Endothelial cell of hepatic sinusoid (primary cell): ENCODE results near the gene PRDM15.

Source experiments
- in situ Hi-C: cut with HindIII; loops from 2 replicates; pipeline ENCODE4 v1.10.0; 2017; ENCODE audit warnings: low sequenced_read_pairs

The PRDM15 gene

GRCh38 chr21:41845310-41846032, 33.7 kb downstream of the PRDM15 start:
- in situ Hi-C loops, result no loop called here

GRCh38 chr21:41843584-41843983, 35.6 kb downstream of the PRDM15 start:
- in situ Hi-C loops, result no loop called here

GRCh38 chr21:41840880-41841279, 38.3 kb downstream of the PRDM15 start:
- in situ Hi-C loops, result no loop called here

- in situ Hi-C loops, result no loop called here
These were observed 39.6 kb downstream of the PRDM15 start for GRCh38 chr21:41839387-41840000.

- in situ Hi-C loops, result no loop called here
These were observed 41.3 kb downstream of the PRDM15 start for GRCh38 chr21:41837756-41838297.

GRCh38 chr21:41836166-41837015, 42.8 kb downstream of the PRDM15 start:
- in situ Hi-C loops, result no loop called here

- in situ Hi-C loops, result no loop called here
These were observed 43.4 kb downstream of the PRDM15 start for GRCh38 chr21:41835711-41836154.

GRCh38 chr21:41834926-41835663, 44.0 kb downstream of the PRDM15 start:
- in situ Hi-C loops, result no loop called here

- in situ Hi-C loops, result no loop called here
These were observed 44.8 kb downstream of the PRDM15 start for GRCh38 chr21:41834252-41834925.

GRCh38 chr21:41833497-41834115, 45.5 kb downstream of the PRDM15 start:
- in situ Hi-C loops, result no loop called here

- in situ Hi-C loops, result no loop called here
These were observed 46.3 kb downstream of the PRDM15 start for GRCh38 chr21:41832596-41833496.

- in situ Hi-C loops, result no loop called here
These were observed 47.1 kb downstream of the PRDM15 start for GRCh38 chr21:41831866-41832595.

GRCh38 chr21:41831453-41831831, 47.7 kb downstream of the PRDM15 start:
- in situ Hi-C loops, result no loop called here

- in situ Hi-C loops, result no loop called here
These were observed 48.2 kb downstream of the PRDM15 start for GRCh38 chr21:41830764-41831452.

- in situ Hi-C loops, result no loop called here
These were observed 48.9 kb downstream of the PRDM15 start for GRCh38 chr21:41830145-41830707.

GRCh38 chr21:41828884-41829360, 50.2 kb downstream of the PRDM15 start:
- in situ Hi-C loops, result no loop called here
